Measurements from ENCODE around the gene WDSUB1.

WDSUB1 gene

DNA sequence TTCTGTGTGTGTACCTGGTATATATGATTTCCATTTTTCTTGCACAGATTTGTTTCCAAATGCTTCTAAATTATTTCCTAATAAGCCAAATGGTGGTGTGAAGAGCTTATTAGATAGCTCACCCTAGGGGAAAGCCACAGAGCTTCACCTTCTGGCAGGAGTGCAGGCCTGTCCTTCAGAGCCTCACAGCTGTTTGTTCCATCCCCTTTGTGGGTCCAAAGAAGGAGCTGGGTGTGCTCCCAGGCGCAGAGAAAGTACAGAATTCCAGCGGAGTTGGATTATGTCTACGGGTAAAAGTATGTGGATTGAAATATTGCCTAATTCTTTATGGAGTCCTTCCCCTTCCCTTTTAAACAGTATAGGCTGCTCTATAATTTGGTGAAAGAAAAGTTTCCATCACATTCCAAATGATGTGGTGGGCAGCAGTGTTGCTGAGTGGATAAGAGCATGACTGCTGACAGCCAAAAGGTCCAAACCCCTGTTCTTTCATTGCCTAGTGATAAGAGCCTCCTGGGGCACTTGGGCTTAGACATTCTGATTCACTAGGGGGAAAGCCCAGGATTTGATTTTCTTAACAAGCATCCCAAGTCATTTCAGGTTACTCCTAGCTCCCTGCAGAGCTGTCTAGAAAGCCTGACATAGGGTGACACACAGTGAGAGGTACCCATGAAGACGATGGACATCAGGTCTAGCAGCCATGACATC is 86.6 kb downstream of the WDSUB1 start:
- DNase-seq (ENCODE audit: low read depth) = no peak
- no peak for TF ChIP-seq CTCF (IDR thresholded peaks at IDR 0.05; ENCODE audit: control insufficient read depth, insufficient read depth, low read depth, low read length, missing control alignments)
- H3K4me3 ChIP-seq (ENCODE audit: control insufficient read depth, low read depth, low read length) = no peak overlapping the region

GRCh38 chr2:159199236-159199635 is 87.3 kb downstream of the WDSUB1 start:
- DNase-seq (ENCODE audit: low read depth) = no peak
- no peak overlapping the region for H3K4me3 ChIP-seq (ENCODE audit: control insufficient read depth, low read depth, low read length)
- TF ChIP-seq CTCF (IDR thresholded peaks at IDR 0.05; ENCODE audit: control insufficient read depth, insufficient read depth, low read depth, low read length, missing control alignments) = no peak

DNA sequence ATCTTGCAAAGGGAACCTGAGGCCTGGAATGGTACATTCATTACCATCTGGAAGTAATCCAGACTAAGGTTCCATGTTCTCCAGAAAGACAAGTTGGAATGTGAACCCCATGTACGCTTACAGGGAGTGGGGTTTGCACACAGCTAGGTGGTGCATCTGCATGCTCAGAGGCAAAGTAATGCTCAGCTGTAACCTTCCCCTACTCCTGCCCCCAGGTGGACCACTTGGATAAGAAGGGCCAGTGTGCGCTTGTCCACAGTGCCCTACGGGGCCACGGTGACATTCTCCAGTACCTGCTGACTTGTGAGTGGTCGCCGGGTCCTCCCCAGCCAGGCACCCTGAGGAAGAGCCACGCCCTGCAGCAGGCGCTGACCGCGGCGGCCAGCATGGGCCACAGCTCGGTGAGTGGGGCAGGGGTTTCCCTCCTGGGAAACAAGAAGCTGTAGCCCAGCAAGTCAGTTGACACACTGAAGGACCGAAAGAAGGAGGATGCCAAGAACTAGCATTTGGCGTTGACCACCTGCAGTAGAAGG is 90.0 kb downstream of the WDSUB1 start:
- no peak for DNase-seq (ENCODE audit: low read depth)
- TF ChIP-seq CTCF (IDR thresholded peaks at IDR 0.05; ENCODE audit: control insufficient read depth, insufficient read depth, low read depth, low read length, missing control alignments) = no peak
- no peak overlapping the region for H3K4me3 ChIP-seq (ENCODE audit: control insufficient read depth, low read depth, low read length)

DNA sequence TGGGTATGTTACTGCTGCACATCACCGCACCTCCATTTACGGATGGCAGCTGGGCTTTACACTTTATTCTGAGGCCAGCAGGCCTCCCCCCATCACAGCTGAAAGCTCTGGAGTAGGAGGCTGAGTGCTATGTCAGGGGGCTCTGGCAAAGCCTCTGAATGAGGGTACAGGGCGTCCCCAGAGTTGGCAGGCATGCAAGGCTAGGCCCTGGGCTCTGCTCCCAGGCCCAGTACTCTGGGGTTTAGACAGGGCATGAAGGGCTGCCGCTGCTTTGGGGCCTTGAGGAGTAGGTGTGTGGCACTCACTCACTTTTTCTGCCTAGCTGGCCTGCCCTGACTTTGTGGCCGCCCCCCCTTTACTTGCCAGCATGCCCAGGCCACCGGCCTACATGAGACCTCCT is 90.8 kb downstream of the WDSUB1 start:
- H3K4me3 ChIP-seq (ENCODE audit: control insufficient read depth, low read depth, low read length) = no peak overlapping the region
- no peak for TF ChIP-seq CTCF (IDR thresholded peaks at IDR 0.05; ENCODE audit: control insufficient read depth, insufficient read depth, low read depth, low read length, missing control alignments)
- no peak for DNase-seq (ENCODE audit: low read depth)

DNA sequence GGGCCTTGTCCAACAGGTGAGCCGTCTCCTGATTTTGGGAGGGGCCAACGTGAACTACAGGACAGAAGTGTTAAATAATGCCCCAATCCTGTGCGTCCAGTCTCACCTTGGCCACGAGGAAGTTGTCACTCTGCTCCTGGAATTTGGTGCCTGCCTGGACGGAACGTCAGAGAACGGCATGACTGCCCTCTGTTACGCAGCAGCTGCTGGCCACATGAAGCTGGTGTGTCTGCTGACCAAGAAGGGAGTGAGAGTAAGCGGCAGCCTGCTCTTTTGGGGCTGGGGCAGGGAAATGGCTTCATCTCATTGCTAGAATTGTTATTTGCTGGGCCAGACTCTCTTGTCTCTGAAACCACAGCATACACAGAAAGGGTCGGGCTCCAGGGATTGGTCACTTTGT is 92.3 kb downstream of the WDSUB1 start:
- no peak for TF ChIP-seq CTCF (IDR thresholded peaks at IDR 0.05; ENCODE audit: control insufficient read depth, insufficient read depth, low read depth, low read length, missing control alignments)
- DNase-seq (ENCODE audit: low read depth) = no peak
- H3K4me3 ChIP-seq (ENCODE audit: control insufficient read depth, low read depth, low read length) = no peak overlapping the region

DNA sequence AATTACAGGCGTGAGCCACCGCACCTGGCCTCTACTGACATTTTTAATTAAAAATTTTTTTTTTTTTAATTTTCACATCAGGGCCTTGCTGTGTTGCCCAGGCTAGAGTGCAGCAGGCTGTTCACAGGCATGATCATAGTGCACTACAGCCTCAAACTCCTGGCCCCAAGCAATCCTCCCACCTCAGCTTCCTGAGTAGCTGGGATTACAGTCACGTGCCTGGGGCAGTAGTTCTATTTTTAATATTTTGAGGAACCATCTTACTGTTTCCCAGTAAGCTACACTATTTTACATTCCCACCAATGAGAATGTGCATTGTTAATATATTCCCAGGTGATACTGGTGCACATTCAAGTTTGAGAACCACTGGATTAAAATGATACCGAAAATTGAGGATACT is 92.7 kb downstream of the WDSUB1 start:
- H3K4me3 ChIP-seq (ENCODE audit: control insufficient read depth, low read depth, low read length) = no peak overlapping the region
- no peak for DNase-seq (ENCODE audit: low read depth)

More for the DNA sequence above, 92.7 kb downstream of the WDSUB1 start:
- TF ChIP-seq CTCF (IDR thresholded peaks at IDR 0.05; ENCODE audit: control insufficient read depth, insufficient read depth, low read depth, low read length, missing control alignments) = no peak

Measured in AG09309 (cell line).